C4-2B (cell line): ENCODE measurements around the gene SPNS2.

ENCODE experiments used
- ZFX ChIP-seq: fragments of 450-650 bp; IDR thresholded peaks from 2 replicates; pipeline ENCODE4 v1.6.1; 2017
- TF ChIP-seq, protein P1 (sequence below): fragments of 450-650 bp; conservative IDR thresholded peaks from 2 replicates; pipeline ENCODE4 v1.5.1; 2017; ENCODE audit warnings: mild to moderate bottlenecking

DNA sequence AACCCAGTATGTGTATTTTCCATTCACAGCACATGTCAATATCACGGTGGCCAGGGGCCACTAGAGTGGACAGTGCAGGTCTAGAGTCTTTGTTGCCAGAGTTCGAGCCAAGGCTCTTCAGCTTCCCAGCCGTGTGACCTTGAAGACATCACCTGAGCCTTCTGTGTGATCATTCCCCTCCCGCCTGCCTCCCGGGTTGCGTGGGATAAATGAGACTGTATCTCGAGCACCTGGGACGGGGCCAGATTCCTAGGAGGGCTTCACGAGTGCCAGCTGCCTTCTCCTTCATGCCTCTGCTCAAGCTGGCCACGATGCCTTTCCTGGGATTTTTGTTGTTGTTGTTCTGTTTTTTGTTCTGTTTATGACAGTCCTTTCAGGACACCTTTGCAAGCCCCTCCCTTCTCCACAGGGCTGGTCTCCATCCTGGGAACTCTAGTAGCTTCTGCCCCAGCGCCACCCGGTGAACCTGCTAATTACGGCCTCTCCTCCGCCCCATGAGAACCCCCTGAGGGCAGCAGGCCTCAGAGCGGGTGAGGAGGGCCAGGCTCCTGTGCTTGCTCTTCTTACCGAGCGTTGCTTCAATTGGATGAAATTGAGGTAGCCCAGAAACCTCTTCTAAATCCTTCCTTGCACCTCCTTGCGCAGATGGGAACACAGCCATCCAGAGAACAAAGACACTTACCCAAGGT is 3.9 kb downstream of the SPNS2 start:
- TF ChIP-seq, protein P1, sequence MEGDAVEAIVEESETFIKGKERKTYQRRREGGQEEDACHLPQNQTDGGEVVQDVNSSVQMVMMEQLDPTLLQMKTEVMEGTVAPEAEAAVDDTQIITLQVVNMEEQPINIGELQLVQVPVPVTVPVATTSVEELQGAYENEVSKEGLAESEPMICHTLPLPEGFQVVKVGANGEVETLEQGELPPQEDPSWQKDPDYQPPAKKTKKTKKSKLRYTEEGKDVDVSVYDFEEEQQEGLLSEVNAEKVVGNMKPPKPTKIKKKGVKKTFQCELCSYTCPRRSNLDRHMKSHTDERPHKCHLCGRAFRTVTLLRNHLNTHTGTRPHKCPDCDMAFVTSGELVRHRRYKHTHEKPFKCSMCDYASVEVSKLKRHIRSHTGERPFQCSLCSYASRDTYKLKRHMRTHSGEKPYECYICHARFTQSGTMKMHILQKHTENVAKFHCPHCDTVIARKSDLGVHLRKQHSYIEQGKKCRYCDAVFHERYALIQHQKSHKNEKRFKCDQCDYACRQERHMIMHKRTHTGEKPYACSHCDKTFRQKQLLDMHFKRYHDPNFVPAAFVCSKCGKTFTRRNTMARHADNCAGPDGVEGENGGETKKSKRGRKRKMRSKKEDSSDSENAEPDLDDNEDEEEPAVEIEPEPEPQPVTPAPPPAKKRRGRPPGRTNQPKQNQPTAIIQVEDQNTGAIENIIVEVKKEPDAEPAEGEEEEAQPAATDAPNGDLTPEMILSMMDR, result no peak
- TF ChIP-seq ZFX, result no peak
